ENCODE results near the gene SORCS2.

The SORCS2 gene

DNA sequence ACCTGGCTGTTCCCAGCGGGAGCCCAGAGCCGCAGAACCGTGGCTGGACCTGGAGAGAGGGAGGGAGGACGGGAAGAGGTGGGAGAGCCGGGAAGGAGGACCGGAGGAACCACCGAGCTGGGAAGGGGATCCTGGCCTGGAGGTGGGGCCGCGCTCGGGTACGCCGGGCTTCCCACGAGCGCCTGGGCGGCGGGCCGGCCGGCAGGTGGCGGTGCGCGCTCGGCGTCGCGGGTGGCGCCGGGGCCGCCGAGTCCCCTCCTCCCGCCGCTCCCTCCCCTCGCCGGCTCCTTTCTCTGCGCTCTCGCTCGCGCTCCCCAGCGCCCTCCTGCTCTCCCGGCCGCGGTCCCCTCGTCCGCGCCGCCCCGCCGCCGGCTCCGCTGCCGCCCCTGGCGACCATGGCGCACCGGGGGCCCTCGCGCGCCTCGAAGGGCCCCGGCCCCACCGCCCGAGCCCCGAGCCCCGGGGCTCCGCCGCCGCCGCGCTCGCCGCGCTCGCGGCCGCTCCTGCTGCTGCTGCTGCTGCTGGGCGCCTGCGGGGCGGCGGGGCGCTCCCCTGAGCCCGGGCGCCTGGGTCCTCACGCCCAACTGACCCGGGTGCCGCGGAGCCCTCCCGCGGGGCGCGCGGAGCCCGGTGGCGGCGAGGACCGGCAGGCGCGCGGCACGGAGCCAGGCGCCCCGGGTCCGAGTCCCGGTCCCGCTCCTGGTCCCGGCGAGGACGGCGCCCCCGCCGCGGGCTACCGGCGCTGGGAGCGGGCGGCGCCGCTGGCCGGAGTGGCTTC, at the start of gene SORCS2:
Gene SORCS2, plus strand, starts transcription at position 287 of the 778 bp plus-strand sequence.
- DNase-seq: peak in 1 of 2 donors; percentile 8

DNA sequence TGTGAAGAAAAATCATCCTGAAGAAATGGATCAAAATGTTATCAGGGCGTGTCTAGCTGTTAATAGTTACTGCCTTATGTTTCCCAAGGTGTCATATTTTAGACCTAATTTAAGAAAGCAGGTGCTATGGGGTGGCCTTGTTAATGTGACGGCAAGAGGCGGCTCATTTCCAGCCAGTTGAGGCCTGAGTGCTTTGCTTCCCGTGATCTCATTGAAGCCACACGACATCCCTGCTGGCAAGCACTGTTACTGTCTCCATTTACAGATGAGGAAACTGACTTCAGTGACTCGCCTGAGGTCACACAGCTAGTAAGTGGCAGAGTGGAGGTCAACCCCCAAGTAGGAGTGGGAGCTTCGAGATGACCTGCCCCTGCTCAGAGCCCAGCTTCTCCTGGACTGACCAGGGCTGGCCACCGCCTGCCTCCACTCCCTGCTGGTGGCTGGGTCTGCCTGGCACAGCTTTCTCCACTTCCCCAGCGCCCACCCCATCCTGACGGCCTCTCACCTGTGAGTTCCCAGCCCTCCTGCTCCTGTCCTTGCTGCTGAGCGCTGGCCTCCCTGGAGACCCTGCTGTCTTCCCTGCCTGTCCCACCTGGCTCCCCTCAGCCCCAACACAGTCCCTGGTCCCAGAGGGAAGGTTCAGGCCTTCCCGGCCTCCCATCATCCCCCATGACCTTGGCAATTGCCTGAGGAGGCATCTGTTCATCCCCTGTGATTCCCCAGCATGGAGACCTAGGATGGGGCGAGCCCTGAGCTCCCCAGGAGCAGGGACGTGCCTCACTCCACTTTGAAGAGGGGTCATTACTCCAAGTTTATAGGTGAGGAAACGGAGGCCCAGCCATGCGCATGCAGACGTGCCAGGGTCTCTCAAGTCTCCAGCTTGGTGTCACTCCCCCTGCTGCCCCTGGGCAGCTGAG, 47.7 kb upstream of the SORCS2 start:
- no peak for DNase-seq

DNA sequence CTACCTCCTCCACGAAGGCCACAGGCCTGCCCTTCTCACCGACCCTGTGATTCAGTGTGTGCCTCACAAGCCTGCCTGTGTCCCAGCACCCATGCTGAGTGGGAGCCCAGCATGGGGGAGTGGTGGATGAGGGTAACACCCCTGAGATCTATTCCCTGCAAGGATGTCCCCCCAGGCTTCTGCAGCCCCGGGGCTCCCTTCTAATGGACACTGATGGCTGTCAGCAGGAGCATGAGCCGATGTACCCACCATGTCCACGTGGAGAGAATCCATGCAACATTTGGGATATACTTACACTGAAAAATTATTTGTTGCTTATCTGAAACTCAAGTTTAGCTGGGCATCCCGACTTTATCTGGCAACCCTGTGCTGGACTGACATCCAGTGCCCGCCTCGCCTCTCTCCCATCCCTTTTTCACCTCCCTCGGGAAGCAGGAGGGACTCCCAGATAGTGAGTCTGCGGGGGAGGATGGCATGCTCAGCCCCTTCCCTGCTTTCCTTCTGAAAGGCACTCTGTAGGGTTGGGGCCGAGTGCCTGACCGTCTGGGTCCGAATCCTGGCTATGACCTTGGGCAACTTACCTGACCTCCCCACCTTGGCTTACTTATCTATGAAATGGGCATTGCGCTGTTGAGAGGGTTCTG, 46.9 kb upstream of the SORCS2 start:
- DNase-seq: no peak

DNA sequence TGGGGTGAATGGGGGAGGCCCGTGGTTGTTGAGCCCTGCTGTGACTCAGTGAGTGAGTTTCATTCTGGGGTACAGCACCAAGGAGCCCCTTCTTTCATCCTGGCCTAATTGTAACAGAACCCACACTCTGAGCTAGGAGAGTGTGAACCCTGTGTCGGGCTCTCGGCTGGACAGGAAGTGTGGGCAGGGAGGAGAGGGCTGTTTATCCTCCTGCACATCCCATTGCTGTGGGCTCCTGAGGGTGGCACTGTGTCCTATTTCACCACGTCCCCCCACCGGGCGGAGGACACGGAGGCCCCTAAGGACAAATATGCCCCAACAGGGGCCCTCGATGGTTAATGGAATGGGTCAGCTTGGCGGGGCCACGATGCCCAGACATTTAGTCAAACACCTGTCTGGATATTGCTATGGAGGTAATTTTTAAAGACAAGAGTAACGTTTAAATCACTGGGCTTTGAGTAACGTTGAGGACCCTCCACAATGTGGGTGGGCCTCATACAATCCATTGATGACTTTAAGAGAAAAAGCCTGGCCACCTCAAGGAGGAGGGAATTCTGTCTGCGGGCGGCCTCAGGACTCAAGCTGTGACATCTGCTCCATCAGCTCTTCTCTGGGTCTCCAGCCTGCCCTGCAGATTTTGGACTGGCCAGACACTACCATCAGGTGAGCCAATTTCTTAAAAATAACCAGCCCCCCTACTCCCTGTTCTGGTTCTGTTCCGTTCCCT, 46.1 kb upstream of the SORCS2 start:
- DNase-seq: no peak

DNA sequence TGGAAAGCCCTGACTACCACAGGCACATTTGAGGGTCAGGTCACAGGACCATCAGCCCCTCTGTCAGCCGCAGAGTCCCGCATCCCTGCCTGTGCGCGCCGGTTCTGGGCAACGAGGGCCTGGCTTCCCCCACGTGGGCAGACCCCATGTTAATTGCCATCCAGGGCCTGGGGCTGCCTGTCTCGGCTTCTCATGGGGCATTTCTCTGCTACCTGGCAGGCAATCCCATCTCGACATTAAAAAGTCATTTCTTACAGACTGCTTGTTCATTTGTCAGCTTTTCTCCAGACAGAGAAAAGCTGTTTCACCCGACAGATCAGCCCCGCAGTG, 45.6 kb upstream of the SORCS2 start:
- no peak for DNase-seq

DNA sequence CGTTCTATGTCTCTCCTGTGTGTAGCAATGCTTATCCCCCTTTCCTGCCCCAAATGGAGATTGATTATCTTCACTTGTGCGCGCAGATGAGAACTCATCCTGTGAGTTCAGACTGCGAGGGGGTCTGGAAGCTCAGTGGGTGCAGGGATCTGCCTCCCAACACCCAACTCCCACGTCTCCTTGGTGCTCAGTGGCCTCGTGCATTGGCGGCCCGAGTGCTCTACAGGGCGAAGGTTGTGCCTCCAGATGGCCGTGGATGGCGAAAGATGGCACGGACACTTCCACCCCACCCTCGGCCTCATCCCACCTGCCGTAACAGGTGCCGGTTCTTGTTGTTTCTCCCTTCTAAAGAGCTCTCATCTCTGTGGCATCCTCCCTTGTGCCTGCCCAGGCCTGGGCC, 45.1 kb upstream of the SORCS2 start:
- no peak for DNase-seq

DNA sequence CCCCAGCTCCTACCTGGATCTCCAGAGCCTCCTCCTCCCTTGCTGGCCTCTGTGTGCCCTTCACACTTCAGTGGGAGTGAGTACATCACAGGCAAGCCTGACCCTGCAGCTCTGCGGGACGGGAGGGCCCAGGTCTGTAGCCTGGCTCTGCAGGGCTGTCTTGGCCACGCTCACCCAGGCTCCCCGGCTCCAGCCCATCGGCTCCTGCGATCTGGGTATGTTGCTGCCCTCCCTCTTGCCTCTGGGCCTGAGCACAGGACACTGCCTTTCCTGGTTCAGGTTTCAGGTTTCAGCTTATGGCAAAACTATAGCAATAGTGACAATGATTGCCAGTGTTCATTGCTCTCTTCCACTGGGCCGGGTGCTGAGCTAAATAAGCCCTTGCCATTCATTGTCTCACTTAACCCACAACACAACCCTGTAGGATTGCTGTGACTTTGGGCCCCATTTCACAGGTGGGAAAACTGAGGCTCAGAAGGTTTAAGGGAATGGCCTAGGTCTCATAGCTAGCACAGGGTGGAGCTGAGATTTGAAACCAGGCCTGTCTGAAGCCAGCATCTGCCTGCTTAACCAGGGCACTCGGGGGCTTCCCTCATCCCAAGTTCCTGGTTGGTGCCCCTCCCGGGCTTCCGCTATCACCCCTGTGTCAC, 44.6 kb upstream of the SORCS2 start:
- DNase-seq: no peak

DNA sequence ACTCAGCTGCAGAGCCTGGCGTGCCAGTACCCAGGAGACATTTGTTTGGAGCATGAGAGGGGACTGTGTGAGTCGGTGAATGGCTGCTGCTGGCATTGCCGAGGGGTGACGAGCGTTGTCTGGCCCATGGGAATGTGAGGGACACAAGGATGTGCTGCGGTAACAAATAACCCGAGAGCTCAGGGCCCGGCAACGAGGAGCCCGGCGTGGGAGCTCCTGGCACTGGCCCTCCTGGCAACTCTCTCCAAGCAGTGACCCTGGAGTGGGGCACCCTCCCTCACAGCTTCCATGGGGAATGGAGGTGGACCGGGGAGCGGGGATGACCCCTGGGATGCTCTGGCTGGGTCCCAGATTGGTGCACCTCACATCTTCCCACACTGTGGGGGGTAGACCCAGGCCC, 44.0 kb upstream of the SORCS2 start:
- DNase-seq: no peak

DNA sequence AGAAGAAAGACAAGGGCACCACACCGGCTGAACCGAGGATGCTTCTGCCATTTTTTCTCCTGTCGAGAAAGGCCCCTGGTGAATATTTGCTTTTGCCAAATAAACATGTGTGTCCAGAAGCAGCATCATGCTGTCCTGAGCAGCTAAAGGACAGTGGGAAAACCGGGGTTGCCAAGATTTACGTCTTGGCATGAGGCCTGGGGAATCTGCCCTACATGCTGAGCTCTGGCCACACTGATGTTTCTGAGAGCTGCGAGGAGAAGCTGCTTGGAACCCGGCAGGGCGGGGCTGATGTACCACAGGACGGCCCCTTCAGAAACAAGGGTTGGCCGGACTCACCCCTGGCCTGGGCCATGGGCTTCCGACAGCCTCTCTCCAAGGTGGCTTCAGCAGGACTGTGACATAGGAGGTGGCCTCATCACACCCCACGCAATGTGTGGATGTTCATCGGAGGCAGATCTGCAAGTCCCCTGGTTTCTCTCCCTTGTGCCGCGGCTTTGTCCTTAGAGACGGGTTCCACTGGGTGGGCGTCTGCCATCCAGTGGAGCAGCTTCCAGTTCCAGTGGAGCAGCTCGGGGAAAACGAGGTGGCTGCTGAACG, 42.2 kb upstream of the SORCS2 start:
- no peak for DNase-seq

DNA sequence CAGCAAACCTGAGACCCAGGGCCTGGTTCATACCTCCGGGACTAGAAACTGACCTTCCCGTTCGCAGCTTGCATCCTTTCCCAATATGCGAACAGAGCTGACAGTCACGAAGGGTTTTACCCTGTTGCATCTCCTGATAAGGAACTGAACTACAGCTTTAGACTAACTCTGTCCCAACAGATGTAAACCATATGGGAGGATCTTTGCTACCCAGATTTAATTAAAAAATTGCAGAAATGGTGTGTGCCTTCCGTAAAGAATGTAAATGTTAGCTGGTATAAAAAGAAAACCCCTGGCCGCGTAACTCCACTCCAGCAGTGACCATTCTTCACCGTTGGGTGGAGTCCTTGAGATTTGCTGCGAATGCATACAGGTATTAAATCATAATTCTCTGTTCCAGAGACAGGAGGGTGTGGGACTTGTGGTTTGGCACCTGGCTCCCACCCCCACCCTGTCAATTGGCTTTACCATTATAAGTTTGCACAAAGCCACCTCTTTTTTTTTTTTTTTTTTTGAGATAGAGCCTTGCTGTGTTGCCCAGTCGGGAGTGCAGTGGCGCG, 40.6 kb upstream of the SORCS2 start:
- DNase-seq: no peak

DNA sequence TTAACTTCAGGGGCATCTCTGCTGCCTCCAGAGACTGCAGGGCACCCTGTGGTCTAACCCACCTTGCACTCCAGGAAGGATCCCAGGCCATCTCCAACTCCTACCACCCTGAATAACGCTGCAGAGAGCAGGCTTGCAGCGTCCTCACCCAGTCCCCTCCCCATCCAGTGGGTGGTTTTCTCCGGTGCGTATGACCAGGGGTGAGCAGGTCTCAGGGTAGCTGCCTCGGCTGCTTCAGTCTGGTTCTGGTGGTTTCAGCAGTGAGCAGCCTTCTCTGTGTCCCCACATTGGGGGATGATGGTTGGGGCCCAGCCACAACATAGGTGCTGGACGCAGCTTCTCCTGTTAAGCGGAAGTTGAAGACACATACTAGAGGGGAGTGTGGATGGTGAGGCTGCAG, 38.6 kb upstream of the SORCS2 start:
- no peak for DNase-seq

DNA sequence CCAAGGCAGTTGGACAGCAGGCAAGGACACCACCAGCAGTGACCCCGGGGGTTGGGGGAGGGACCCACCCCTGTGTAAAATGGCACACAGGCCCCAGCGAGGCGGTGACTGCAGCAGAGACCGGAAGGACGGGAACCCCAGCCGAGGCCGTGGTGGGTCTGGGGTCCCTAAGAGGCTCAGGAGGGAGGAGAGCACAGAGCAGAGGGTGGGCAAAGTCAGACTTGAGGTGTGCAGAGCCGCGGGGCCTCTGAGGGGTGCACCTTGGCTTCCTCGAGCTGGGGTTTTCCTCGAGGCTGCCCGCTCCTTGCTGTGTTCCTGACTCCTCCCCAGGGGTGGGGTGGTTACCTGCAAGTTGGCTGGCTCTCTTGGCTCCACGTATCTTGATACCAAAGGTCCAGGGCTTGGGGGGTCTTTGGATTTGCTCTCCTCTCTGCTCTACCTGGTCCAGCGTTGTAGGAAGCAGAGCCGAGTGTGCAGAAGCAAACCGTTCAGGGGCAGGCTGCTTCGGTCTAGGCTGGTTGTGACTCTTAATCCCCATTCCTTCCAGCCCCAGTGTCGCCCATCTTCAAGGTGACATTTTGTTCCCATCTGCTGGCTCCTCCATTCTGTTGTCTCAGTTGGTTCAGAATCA, 37.9 kb upstream of the SORCS2 start:
- DNase-seq: no peak

DNA sequence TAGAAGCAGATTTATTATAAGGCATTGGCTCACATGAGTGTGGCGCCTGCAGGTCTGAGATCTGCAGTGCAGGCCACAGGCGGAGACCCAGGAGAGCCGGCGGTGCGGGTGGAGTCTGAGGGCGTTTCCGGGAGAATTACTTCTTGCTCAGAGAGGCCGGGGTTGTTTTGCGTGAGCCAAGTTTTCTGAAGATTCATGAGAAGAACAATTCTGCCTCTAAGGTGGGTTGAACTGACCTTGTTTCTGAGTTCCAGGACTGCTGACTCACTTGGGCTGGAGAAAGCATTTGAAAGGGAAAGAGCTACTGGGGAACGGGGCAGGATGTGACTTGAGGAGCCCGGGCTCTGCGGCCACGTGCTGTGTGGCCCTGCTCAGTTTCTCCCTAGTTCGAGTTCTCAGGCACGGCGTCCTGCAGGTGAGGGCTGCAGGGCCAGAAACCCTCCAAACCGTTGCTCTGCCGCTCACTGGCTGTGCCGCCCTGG, 36.7 kb upstream of the SORCS2 start:
- no peak for DNase-seq

DNA sequence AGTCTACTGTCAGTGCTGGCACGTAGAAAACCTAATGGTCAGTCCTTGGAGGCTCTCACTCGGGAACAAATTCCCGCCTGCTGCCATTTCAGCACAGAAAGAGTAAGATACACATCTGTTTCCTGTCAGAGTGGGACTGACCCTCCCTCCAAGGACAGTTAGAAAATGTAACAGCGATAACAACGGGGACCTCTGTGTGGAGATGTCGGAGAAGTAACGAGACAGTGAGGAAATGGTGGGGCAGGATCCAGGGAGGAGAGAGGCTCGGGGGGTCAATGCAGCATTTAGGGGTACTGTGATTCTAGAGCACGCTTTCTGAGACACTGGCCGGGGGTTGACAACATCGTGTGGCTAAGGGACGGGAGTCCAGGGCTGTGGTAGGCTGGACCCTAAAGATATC, 36.0 kb upstream of the SORCS2 start:
- DNase-seq: no peak

DNA sequence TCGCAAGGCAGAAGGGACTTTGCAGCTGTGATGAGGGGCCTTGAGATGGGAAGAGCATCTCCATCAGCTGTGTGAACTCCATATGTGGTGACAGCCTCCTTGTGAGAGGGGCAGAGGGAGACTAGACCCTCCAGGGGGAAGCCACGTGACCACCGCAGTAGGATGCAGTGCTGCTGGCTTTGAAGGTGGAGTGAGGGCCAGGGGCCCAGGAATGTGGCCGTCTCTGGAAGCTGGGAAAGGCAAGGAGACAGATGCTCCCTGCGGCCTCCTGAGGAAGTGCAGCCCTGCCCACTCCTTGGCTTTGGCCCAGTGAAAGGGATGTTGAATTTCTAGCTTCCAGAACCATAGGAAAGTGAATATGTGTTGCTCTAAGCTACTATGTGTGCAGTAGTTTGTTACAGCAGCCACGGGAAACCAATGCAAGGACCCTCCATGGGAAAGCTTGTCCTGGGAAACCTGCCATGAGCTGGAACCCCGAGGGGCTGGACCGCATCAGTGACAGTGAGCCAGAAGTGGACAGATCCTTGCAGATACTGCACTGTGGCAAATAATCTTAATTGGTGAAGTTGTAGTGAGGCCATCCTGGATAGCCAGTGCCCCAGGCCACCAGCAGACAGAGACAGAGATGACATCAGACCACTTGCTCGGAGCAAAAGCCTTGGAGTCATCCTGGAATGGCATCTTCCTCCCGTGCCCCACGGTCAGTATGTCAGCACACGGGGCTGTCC, 35.4 kb upstream of the SORCS2 start:
- no peak for DNase-seq

DNA sequence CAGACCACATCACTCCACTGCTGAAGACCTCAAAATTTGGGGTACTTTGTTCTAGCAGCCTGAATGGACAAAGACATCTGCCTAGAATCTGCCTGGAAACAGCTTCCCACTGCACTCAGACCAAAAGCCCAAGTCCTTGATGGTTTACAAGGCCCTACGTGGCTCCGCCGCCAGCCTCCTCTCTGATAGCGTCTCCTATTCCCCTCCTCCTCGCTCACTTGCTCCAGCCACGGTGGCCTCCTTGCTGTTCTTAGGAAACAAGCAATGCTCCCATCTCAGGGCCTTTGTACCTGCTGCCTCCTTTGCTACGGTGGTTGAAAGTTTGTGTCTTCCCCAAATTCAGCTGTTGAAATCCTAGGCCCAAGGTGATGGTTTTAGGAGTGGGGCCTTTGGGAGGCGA, 34.7 kb upstream of the SORCS2 start:
- no peak for DNase-seq

DNA sequence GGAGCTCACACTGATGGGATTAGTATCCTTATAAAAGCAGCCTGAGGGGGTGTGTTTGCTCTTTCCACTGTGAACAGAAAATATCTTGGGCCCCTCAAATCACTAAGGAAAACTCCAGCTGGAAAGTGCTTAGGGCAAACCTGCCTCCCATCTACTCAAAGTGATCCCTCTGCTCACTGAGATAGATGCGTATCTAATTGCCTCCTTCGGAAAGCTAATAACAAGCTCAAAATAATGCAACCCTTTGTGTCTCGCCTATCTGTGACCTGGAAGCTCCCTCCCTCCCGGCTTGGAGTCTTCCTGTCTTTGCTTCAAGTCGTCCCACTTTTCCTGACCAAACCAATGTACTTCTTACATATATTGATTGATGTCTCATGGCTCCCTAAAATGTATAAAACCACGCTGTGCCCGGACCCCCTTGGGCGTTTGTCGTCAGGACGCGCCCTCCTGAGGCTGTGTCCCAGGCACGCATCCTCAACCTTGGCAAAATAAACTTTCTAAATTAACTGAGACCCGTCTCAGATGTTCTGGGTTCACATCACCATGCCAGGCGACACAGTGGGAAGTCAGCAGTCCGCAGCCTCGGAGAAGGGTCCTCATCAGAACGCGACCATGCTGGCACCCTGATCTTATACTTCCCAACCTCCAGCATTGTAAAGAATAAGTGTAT, 34.1 kb upstream of the SORCS2 start:
- no peak for DNase-seq

DNA sequence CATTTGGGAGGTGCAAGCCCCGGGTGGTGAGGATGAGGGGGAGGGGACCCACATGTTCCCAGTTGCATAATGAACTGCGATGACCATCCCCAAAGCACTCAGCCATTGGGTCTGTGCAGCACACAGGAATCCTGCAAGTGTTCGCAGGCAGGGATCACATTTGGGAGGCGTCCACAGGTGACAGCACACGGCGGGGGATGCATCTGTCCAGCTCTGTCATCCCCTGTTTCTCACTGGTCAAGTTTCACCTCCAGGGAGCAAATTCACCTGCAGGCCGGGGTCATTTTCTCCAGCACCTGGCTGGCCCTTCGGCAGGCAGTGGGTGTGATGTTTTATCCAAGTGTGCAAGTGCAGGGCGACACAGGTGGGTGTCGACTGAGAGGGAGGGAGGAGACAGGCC, 33.3 kb upstream of the SORCS2 start:
- no peak for DNase-seq

DNA sequence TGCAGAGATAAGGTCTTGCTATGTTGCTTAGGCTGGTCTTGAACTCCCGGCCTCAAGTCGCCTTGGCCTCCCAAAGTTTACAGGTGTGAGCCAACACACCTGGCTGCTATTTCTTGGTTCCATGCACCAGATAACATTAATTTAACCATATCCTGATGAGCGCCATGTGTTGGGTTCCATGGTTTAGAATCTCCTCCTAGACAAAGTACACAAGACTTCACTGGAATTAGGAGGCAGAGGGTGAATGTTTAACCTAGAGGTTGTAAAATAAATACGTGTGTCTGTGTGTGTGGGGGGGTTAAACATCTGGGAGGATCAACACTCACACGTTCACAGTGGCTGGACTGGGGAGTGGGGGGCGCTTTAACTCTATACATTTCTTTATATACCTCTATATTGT, 32.4 kb upstream of the SORCS2 start:
- DNase-seq: no peak

DNA sequence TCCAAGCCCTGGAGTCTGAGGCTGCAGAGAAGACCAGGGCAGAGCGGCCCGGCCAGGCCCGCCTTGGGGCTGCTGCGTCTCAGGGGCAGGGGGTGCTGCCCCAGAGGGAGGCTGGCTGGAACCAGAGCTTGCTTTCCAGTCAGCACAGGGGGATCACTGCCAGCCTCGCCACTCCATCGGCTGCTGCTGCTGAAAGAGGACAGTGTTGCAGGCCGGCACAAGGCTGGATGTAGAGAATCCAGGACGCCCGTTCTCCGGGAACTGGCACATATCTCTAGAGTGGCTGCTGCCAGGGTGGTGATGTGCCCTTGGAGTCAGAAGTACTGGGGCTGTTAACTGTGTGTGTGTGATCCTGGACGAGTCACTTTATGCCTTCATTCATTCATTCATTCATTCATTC, 31.9 kb upstream of the SORCS2 start:
- no peak for DNase-seq
